Activated B cell treated with CpG ODN at 0.5 μM for 24 hours (primary cell): ENCODE measurements around the gene ISOC2. TPM values are rescaled to one million over a fixed set of nuclear protein-coding genes. Genes with fewer than 3 reads are reported as not detected.

Experiments used
- ATAC-seq: fragments of 200-7000 bp; cut with Tn5 transposase; one replicate; pipeline ENCODE4 v1.10.0; 2021; ENCODE audit warnings: low read depth, mild to moderate bottlenecking, moderate library complexity
- CTCF ChIA-PET: fragments of 350-600 bp; sonication (Branson Sonifier 250); formaldehyde crosslinking; loops from one replicate; lab custom pipeline; 2021; ENCODE audit warnings: antibody characterized with exemption; lab: Charles Lee
- POLR2A ChIA-PET: fragments of 350-600 bp; sonication (Branson Sonifier 250); formaldehyde crosslinking; loops from one replicate; lab custom pipeline; 2021; ENCODE audit warnings: antibody characterized with exemption; lab: Charles Lee
- DNase-seq: peaks from one replicate; pipeline ENCODE4 v3.0.0; 2022
- H3K27ac Mint-ChIP-seq: one replicate; pipeline ENCODE4 v1.8.0; 2020; ENCODE audit warnings: mixed read lengths
- H3K27me3 Mint-ChIP-seq: one replicate; pipeline ENCODE4 v1.8.0; 2021; ENCODE audit warnings: mixed read lengths
- H3K36me3 Mint-ChIP-seq: one replicate; pipeline ENCODE4 v1.8.0; 2021; ENCODE audit warnings: low read depth, mixed read lengths
- H3K4me1 Mint-ChIP-seq: one replicate; pipeline ENCODE4 v1.8.0; 2021; ENCODE audit warnings: mixed read lengths
- H3K4me3 Mint-ChIP-seq: one replicate; pipeline ENCODE4 v1.8.0; 2020; ENCODE audit warnings: mild to moderate bottlenecking, mixed read lengths
- H3K9me3 Mint-ChIP-seq: one replicate; pipeline ENCODE4 v1.8.0; 2020; ENCODE audit warnings: mixed read lengths
- CTCF ChIP-seq: fragments of 200-600 bp; IDR thresholded peaks from one replicate; pipeline ENCODE4 v1.8.0; 2022; ENCODE audit warnings: antibody characterized with exemption, mild to moderate bottlenecking
- intact Hi-C: fragments of 100-400 bp; cut with micrococcal nuclease; formaldehyde crosslinking; loops from one replicate; pipeline ENCODE4 v1.15.1; 2024
- total RNA-seq: library from RNA; stranded (reverse); gene quantifications from 2 replicates; pipeline ENCODE4 v1.2.3, GENCODE V29; 2022

The ISOC2 gene
- total RNA-seq, 1 donor from 2014 or later = 29.0 TPM

GRCh38 chr19:55503502-55504251 lies 42.2 kb upstream of the ISOC2 start:
- intact Hi-C loops = loop anchor here (1.0 to 10.0 kb wide), 8 partner anchors 19 to 849 kb away; partner anchors contain the start of genes NAT14 and ZNF628
- Mint-ChIP-seq H3K27me3 (peaks cover 3% of the 10 kb centered on the region), H3K4me3 (peak overlapping the region; percentile 88), H3K27ac (peak overlapping the region; percentile 91), H3K9me3 (no peaks in the 10 kb centered on the region), H3K36me3 (no peaks in the 10 kb centered on the region), H3K4me1 (peaks cover 11% of the 10 kb centered on the region)
- ChIA-PET CTCF (interaction anchor here (0.5 to 2.5 kb wide), 38 partner anchors 8 to 622 kb away, joined by 3 to 82 read pairs (median 5); partner anchors contain the start of genes ISOC2, NAT14, TMEM238 and ZNF579), POLR2A (interaction anchor here (0.5 to 2.1 kb wide), 21 partner anchors 17 to 1044 kb away, joined by 3 to 21 read pairs (median 5); partner anchors contain the start of genes FIZ1, ISOC2, KMT5C and NAT14)
- ATAC-seq (peak; percentile 95), DNase-seq (peak; percentile 97)
- peak; percentile 79 for TF ChIP-seq CTCF

- CTCF ChIA-PET = interaction anchor here (0.7 to 2.5 kb wide), 25 partner anchors 9 to 622 kb away, joined by 3 to 82 read pairs (median 6); partner anchors contain the start of genes ISOC2, NAT14, TMEM238 and ZNF579
- Mint-ChIP-seq H3K27me3 (peaks cover 3% of the 10 kb centered on the region), H3K4me3 (peak overlapping the region; percentile 88), H3K36me3 (no peaks in the 10 kb centered on the region), H3K4me1 (peaks cover 11% of the 10 kb centered on the region), H3K27ac (peak overlapping the region; percentile 91), H3K9me3 (no peaks in the 10 kb centered on the region)
- TF ChIP-seq CTCF = no peak
- DNase-seq (no peak), ATAC-seq (no peak)
- POLR2A ChIA-PET = interaction anchor here (0.5 to 2.1 kb wide), 13 partner anchors 27 to 1044 kb away, joined by 3 to 21 read pairs (median 7); partner anchors contain the start of genes FIZ1, PPP1R12C, U2AF2 and UBE2S
- intact Hi-C loops = loop anchor here (1.0 to 10.0 kb wide), 6 partner anchors 18 to 848 kb away; partner anchors contain the start of genes NAT14 and ZNF628
Observed at GRCh38 chr19:55503157-55503501, 41.7 kb upstream of the ISOC2 start.

- H3K27me3 Mint-ChIP-seq = no peaks in the 10 kb centered on the region
- ChIA-PET CTCF (no interaction called here), POLR2A (interaction anchor here (2.1 kb wide), 1 partner anchor 26 kb away, joined by 21 read pairs; the partner anchor contains the start of gene ZNF628)
- intact Hi-C loops = loop anchor here (2.0 to 10.0 kb wide), 5 partner anchors 18 to 848 kb away; partner anchors contain the start of genes NAT14 and ZNF628
- H3K4me1 Mint-ChIP-seq = peaks cover 11% of the 10 kb centered on the region
- ATAC-seq = no peak
- no peak overlapping the region for H3K4me3 Mint-ChIP-seq
- TF ChIP-seq CTCF = no peak
- no peaks in the 10 kb centered on the region for H3K9me3 Mint-ChIP-seq
- no peak for DNase-seq
- no peaks in the 10 kb centered on the region for H3K36me3 Mint-ChIP-seq
- H3K27ac Mint-ChIP-seq = no peak overlapping the region
Observed at GRCh38 chr19:55502197-55502952, 40.9 kb upstream of the ISOC2 start.

- Mint-ChIP-seq H3K4me3 (no peak overlapping the region), H3K27ac (no peak overlapping the region), H3K9me3 (no peaks in the 10 kb centered on the region), H3K36me3 (no peaks in the 10 kb centered on the region), H3K4me1 (peaks cover 11% of the 10 kb centered on the region), H3K27me3 (no peaks in the 10 kb centered on the region)
- intact Hi-C loops = loop anchor here (5.0 to 10.0 kb wide), 2 partner anchors 618 to 846 kb away; no protein-coding TSS in a partner anchor
- DNase-seq = no peak
- ChIA-PET CTCF (interaction anchor here (1.4 kb wide), 1 partner anchor 33 kb away, joined by 8 read pairs; no protein-coding TSS in a partner anchor), POLR2A (interaction anchor here (0.5 kb wide), 1 partner anchor 105 kb away, joined by 4 read pairs; no protein-coding TSS in a partner anchor)
- TF ChIP-seq CTCF = no peak
- no peak for ATAC-seq
Observed at GRCh38 chr19:55500368-55500952, 39.0 kb upstream of the ISOC2 start.
